Effector memory CD4-positive, alpha-beta T cell (primary cell): ENCODE measurements around the gene GDI2.
"Not testable (repeated sequence)": the region's sequence is repeated elsewhere in the genome, so short reads cannot be mapped to it uniquely, and the experiment has no call there.

Experiments
- DNase-seq, 3 donors: peaks; one replicate each; pipeline ENCODE4 v3.0.0-alpha.2; 2020
- H3K27ac ChIP-seq: 2 replicates; pipeline ENCODE4 v1.7.0; 2013; ENCODE audit warnings: mild to moderate bottlenecking, low read length, moderate library complexity; ENCODE audit not compliant: insufficient read depth, poor library complexity, severe bottlenecking
- H3K27me3 ChIP-seq: replicated peaks from 2 replicates; pipeline ENCODE4 v1.7.0; 2013; ENCODE audit warnings: mild to moderate bottlenecking, low read length; ENCODE audit not compliant: insufficient read depth, control insufficient read depth, poor library complexity, severe bottlenecking
- H3K36me3 ChIP-seq: 2 replicates; pipeline ENCODE4 v1.7.0; 2013; ENCODE audit warnings: mild to moderate bottlenecking, low read length, moderate library complexity; ENCODE audit not compliant: control insufficient read depth, insufficient read depth
- H3K4me1 ChIP-seq: 2 replicates; pipeline ENCODE4 v1.7.0; 2013; ENCODE audit warnings: low read length, mild to moderate bottlenecking; ENCODE audit not compliant: control insufficient read depth, insufficient read depth, poor library complexity, severe bottlenecking
- H3K4me3 ChIP-seq: 2 replicates; pipeline ENCODE4 v1.7.0; 2013; ENCODE audit warnings: low read length, low read depth, mild to moderate bottlenecking; ENCODE audit not compliant: insufficient read depth, poor library complexity, severe bottlenecking
- H3K9me3 ChIP-seq: 2 replicates; pipeline ENCODE4 v1.7.0; 2013; ENCODE audit warnings: mild to moderate bottlenecking, low read length, moderate library complexity; ENCODE audit not compliant: control insufficient read depth
- total RNA-seq, 3 donors: gene quantifications; one replicate each; lab custom pipeline; 2026; lab: John Stamatoyannopoulos, UW

The GDI2 gene
- total RNA-seq: 136 to 194 (median 190) reads per million in 3 donors

- Histone ChIP-seq H3K9me3 (no peaks in the 10 kb centered on the region), H3K4me1 (peaks cover 22% of the 10 kb centered on the region), H3K27ac (peak within 1 kb of the TSS; percentile 97), H3K27me3 (no peaks in the 10 kb centered on the region), H3K36me3 (no peaks in the 10 kb centered on the region), H3K4me3 (peak within 1 kb of the TSS; percentile 99)
- DNase-seq: peak; percentile 90 to 94 (median 94)
Measured at GRCh38 chr10:5813341-5814109, at the start of gene GDI2. GDI2 (minus strand) TSS chr10:5813434; CDS start chr10:5813258, 176 bp downstream.

DNA sequence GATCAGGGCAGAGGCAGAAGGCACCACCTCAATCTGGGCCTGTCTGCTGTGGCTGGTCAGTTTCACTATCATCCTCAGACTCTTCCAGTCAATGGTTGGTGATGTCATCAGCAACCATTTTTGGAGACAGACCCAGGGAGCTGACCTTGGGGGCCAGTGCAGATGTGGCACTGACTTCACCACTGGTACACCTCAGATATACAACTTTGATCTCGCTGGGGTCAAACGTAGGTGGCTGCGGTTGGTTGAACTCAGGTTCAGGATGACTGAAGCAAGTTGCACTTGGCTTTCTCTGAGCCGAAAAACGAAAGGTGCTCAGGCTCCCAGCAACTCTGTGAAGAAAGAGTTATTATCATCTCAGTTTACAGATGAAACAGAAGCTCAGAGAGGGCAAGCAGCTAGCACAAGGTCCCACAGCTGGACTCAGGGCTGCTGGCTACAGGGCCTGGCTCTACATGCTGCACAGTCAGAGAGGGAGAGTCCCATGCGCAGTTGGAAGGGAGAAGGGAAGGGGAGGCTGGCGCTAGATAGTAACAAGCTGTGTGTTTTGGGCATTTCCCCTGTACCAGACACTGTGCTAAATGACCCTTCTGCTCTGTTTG, 49.2 kb upstream of the GDI2 start:
- H3K4me1 ChIP-seq: no peaks in the 10 kb centered on the region
- no peak overlapping the region for H3K27ac ChIP-seq
- H3K9me3 ChIP-seq: no peaks in the 10 kb centered on the region
- DNase-seq: no peak
- H3K27me3 ChIP-seq: no peaks in the 10 kb centered on the region
- no peak overlapping the region for H3K4me3 ChIP-seq
- no peaks in the 10 kb centered on the region for H3K36me3 ChIP-seq

DNA sequence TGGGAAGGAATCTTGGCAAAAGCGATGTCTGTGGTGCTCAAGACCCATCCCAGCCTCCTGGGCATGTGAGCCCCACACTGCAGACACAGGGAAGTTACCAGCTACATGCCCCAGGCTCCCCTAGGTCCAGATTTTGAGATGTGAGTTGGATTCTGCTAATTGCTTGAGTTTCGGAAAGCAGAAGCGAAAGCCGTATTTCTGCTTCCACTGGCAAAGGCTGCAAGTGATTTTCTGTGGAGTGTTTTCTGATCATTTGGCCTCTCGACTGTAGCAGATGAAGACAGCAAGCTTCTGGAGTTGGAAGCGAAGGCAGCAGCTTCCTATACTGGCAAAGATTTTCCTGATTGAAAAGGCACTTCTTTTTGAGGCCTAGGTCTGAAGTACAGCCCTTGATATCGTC, 46.8 kb upstream of the GDI2 start:
- no peaks in the 10 kb centered on the region for H3K27me3 ChIP-seq
- H3K4me1 ChIP-seq: no peaks in the 10 kb centered on the region
- H3K27ac ChIP-seq: no peak overlapping the region
- H3K4me3 ChIP-seq: no peak overlapping the region
- DNase-seq: no peak
- no peaks in the 10 kb centered on the region for H3K36me3 ChIP-seq
- H3K9me3 ChIP-seq: no peaks in the 10 kb centered on the region

DNA sequence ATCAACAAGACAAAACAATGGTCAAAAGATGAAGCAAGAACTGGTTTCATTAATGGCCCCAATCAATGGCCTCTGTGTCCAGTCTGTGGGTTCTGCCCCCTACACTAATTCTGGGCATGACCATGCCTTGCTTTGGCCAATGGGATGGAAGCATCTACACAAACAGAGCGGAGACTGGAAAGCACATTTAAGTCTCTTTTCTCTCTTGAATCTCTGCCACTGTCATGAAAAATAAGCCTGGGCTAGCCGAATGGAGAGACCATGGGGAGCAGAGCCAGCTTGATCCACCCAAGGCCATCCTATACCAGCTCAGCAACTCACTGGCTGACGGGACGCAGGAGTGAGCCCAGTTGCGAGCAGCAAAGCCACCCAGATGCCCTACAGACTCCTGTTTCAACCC, 45.6 kb upstream of the GDI2 start:
- Histone ChIP-seq H3K27ac (no peak overlapping the region), H3K4me1 (no peaks in the 10 kb centered on the region), H3K4me3 (no peak overlapping the region), H3K27me3 (no peaks in the 10 kb centered on the region), H3K9me3 (no peaks in the 10 kb centered on the region), H3K36me3 (no peaks in the 10 kb centered on the region)
- DNase-seq: no peak

GRCh38 chr10:5856701-5857004, 43.4 kb upstream of the GDI2 start:
- no peaks in the 10 kb centered on the region for H3K4me1 ChIP-seq
- no peaks in the 10 kb centered on the region for H3K9me3 ChIP-seq
- no peaks in the 10 kb centered on the region for H3K36me3 ChIP-seq
- H3K27me3 ChIP-seq: no peaks in the 10 kb centered on the region
- H3K27ac ChIP-seq: no peak overlapping the region
- no peak for DNase-seq
- no peak overlapping the region for H3K4me3 ChIP-seq

- H3K36me3 ChIP-seq: no peaks in the 10 kb centered on the region
- H3K27ac ChIP-seq: no peak overlapping the region
- no peaks in the 10 kb centered on the region for H3K27me3 ChIP-seq
- H3K4me1 ChIP-seq: no peaks in the 10 kb centered on the region
- H3K4me3 ChIP-seq: no peak overlapping the region
- H3K9me3 ChIP-seq: no peaks in the 10 kb centered on the region
- DNase-seq: no peak
Measured at GRCh38 chr10:5855979-5856700, 42.9 kb upstream of the GDI2 start.

DNA sequence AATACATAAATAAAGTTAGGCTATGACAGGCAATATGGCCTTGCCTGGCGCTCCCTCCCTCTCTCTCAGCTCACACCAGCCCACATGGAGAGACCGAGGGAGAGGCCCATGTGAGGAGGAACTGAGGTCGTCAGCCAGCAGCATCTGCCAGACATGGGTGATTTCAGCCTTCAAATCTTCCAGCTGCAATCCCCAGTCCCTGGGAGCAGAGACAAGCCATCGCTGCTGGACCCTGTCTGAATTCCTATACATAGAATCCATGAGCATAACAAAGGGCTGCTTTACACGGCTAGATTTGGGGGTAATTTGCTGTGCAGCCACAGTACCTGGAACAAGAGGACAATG, 40.9 kb upstream of the GDI2 start:
- Histone ChIP-seq H3K27me3 (no peaks in the 10 kb centered on the region), H3K4me1 (no peaks in the 10 kb centered on the region), H3K9me3 (no peaks in the 10 kb centered on the region), H3K27ac (no peak overlapping the region), H3K4me3 (no peak overlapping the region), H3K36me3 (no peaks in the 10 kb centered on the region)
- DNase-seq: no peak

DNA sequence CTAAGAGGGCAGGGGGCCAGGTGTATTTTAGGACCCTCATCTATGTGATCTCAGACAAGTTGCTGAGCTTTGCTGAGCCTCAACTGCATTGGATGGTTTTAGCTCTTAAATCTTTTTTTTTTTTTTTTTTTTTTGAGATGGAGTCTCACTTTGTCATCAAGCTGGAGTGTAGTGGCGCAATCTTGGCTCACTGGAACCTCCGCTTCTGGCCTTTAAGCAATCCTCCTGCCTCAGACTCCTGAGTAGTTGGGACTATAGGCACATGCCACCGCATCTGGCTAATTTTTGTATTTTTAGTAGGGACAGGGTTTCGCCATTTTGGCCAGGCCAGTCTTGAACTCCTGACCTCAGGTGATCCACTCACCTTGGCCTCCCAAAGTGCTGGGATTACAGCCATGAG, 33.4 kb upstream of the GDI2 start:
- H3K27me3 ChIP-seq, H3K4me1 ChIP-seq, H3K36me3 ChIP-seq, H3K9me3 ChIP-seq, DNase-seq, H3K4me3 ChIP-seq, H3K27ac ChIP-seq: not testable (repeated sequence)

DNA sequence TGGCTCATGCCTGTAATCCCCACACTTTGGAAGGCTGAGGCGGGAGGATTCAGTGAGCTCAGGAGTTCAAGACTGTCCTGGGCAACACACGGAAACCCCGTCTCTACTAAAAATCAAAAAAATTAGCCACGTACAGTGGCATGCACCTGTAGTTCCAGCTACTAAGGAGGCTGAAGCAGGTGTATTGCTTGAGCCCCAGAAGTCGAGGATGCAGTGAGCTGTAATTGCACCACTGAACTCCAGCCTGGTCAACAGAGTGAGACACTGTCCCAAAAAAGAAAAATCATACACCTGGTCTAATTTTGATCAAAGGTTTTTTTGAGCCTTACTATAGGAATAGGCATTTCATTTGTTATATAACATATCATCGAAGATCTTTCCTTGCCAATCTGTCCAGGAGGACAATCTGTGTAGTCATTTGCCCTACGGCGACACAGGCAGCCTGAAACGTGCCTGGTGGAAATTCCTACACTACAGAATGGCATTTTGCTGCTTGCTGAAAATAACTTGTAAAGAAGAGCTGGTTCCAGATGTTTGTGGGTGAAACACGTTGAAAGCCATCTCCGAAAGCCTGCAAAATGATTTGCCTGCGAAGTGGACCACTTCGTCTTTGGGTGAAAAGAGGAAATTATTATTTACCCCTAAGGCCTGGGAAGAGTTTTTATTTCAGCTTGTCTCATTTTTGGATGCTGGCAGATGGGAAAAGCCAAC, 31.3 kb upstream of the GDI2 start:
- Histone ChIP-seq H3K4me3 (no peak overlapping the region), H3K27ac (no peak overlapping the region), H3K9me3 (no peaks in the 10 kb centered on the region), H3K4me1 (no peaks in the 10 kb centered on the region), H3K36me3 (no peaks in the 10 kb centered on the region), H3K27me3 (no peaks in the 10 kb centered on the region)
- no peak for DNase-seq
